Peyer's patch (tissue), 4 donors: ENCODE measurements around the gene HPS1. TPM values are rescaled to one million over a fixed set of nuclear protein-coding genes. Genes with fewer than 3 reads are reported as not detected.

Experiments
- DNase-seq, 3 donors: peaks; one replicate each; pipeline ENCODE4 v3.0.0-alpha.2; 2017 to 2019
- H3K27ac ChIP-seq, 4 donors: fragments of 200-600 bp; sonication (generic); one replicate each; pipeline ENCODE4 v1.5.1; 2016 to 2019
- H3K27me3 ChIP-seq, 2 donors: fragments of 200-600 bp; sonication (generic); one replicate each; pipeline ENCODE4 v1.5.1; 2019
- H3K36me3 ChIP-seq, 3 donors: fragments of 200-600 bp; sonication (generic); one replicate each; pipeline ENCODE4 v1.5.1; 2016 to 2019
- H3K4me1 ChIP-seq, 4 donors: fragments of 200-600 bp; sonication (generic); one replicate each; pipeline ENCODE4 v1.5.1; 2016 to 2019
- H3K4me3 ChIP-seq, 4 donors: fragments of 200-600 bp; sonication (generic); 1 replicate in 3 of 4; 2 replicates in 1 of 4; pipeline ENCODE4 v1.5.1; 2016 to 2019; ENCODE audit warnings: mild to moderate bottlenecking in 1 of 4
- H3K9me3 ChIP-seq, 4 donors: fragments of 200-600 bp; sonication (generic); one replicate each; pipeline ENCODE4 v1.5.1; 2016 to 2019; ENCODE audit warnings: mild to moderate bottlenecking in 1 of 4
- CTCF ChIP-seq, 6 experiments: fragments of 450-650 bp in 4 of 6; fragments of 200-600 bp in 2 of 6; sonication (generic) in 1 of 6; IDR thresholded peaks; one replicate each; pipeline ENCODE4 v1.5.1; 2017 to 2019; ENCODE audit warnings: antibody characterized with exemption in 6 of 6, mild to moderate bottlenecking in 3 of 6, moderate library complexity in 1 of 6
- POLR2A ChIP-seq, 2 donors: fragments of 450-650 bp; IDR thresholded peaks; one replicate each; pipeline ENCODE4 v1.5.1; 2017; ENCODE audit warnings: antibody characterized with exemption in 2 of 2, mild to moderate bottlenecking in 2 of 2, moderate library complexity in 2 of 2
- total RNA-seq, 4 donors: library from RNA; depleted of rRNA; stranded (reverse); fragments of >200 nt; gene quantifications; one replicate each; pipeline ENCODE4 v1.1.0, GENCODE V29; 2016

Gene HPS1
- total RNA-seq, 4 donors from 2014 or later = 109 to 221 (median 136) TPM

- H3K4me1 ChIP-seq = peaks cover 0 to 6% (median 3%) of the 10 kb centered on the region in 4 donors
- H3K36me3 ChIP-seq = peaks cover 0 to 49% (median 0%) of the 10 kb centered on the region in 3 donors
- H3K27me3 ChIP-seq = no peaks in the 10 kb centered on the region
- no peak overlapping the region for H3K4me3 ChIP-seq
- no peaks in the 10 kb centered on the region for H3K9me3 ChIP-seq
- DNase-seq = peak in 1 of 3 donors; percentile 40
- no peak for TF ChIP-seq CTCF (IDR thresholded peaks at IDR 0.05)
- no peak for TF ChIP-seq POLR2A (IDR thresholded peaks at IDR 0.05)
- no peak overlapping the region for H3K27ac ChIP-seq
Measured at GRCh38 chr10:98417481-98417959, 29.2 kb downstream of the HPS1 start.

GRCh38 chr10:98416606-98417388 is 29.9 kb downstream of the HPS1 start:
- Histone ChIP-seq H3K4me1 (peaks cover 0 to 6% (median 3%) of the 10 kb centered on the region in 4 donors), H3K27ac (no peak overlapping the region), H3K27me3 (no peaks in the 10 kb centered on the region), H3K4me3 (no peak overlapping the region), H3K9me3 (no peaks in the 10 kb centered on the region), H3K36me3 (peaks cover 0 to 43% (median 0%) of the 10 kb centered on the region in 3 donors)
- peak in 1 of 3 donors; percentile 37 for DNase-seq
- no peak for TF ChIP-seq CTCF (IDR thresholded peaks at IDR 0.05)
- no peak for TF ChIP-seq POLR2A (IDR thresholded peaks at IDR 0.05)

GRCh38 chr10:98415731-98416119 is 31.0 kb downstream of the HPS1 start:
- Histone ChIP-seq H3K4me1 (peaks cover 0 to 6% (median 3%) of the 10 kb centered on the region in 4 donors), H3K27ac (peak overlapping the region; percentile 55 to 73 (median 68)), H3K27me3 (no peaks in the 10 kb centered on the region), H3K9me3 (no peaks in the 10 kb centered on the region), H3K36me3 (peaks cover 0 to 39% (median 0%) of the 10 kb centered on the region in 3 donors), H3K4me3 (no peak overlapping the region)
- TF ChIP-seq CTCF (IDR thresholded peaks at IDR 0.05) = no peak
- no peak for TF ChIP-seq POLR2A (IDR thresholded peaks at IDR 0.05)
- DNase-seq = no peak

GRCh38 chr10:98414932-98415730 is 31.6 kb downstream of the HPS1 start, which contains the start of gene PYROXD2:
PYROXD2 (minus strand) TSS chr10:98415182; CDS start chr10:98415135, 47 bp downstream.
- Histone ChIP-seq H3K27me3 (no peaks in the 10 kb centered on the region), H3K36me3 (peaks cover 0 to 37% (median 0%) of the 10 kb centered on the region in 3 donors)
- TF ChIP-seq POLR2A (IDR thresholded peaks at IDR 0.05) (peak in 1 of 2 donors; percentile 43), CTCF (IDR thresholded peaks at IDR 0.05) (no peak)

GRCh38 chr10:98414578-98414931 is 32.2 kb downstream of the HPS1 start:
- Histone ChIP-seq H3K4me3 (peak overlapping the region; percentile 26 to 57 (median 46)), H3K27me3 (no peaks in the 10 kb centered on the region), H3K9me3 (no peaks in the 10 kb centered on the region), H3K4me1 (peaks cover 0 to 6% (median 3%) of the 10 kb centered on the region in 4 donors), H3K27ac (peak overlapping the region; percentile 55 to 73 (median 68)), H3K36me3 (peaks cover 0 to 31% (median 0%) of the 10 kb centered on the region in 3 donors)
- TF ChIP-seq POLR2A (IDR thresholded peaks at IDR 0.05) = no peak
- no peak for TF ChIP-seq CTCF (IDR thresholded peaks at IDR 0.05)
- no peak for DNase-seq

More at GRCh38 chr10:98414932-98415730, 31.6 kb downstream of the HPS1 start, which contains the start of gene PYROXD2:
- no peaks in the 10 kb centered on the region for H3K9me3 ChIP-seq
- H3K27ac ChIP-seq = peak within 1 kb of the TSS; percentile 55 to 73 (median 68)
- peak; percentile 62 to 89 (median 89) for DNase-seq
- peaks cover 0 to 6% (median 3%) of the 10 kb centered on the region in 4 donors for H3K4me1 ChIP-seq
- H3K4me3 ChIP-seq = peak within 1 kb of the TSS; percentile 26 to 57 (median 46)
